GM12878 (cell line): ENCODE results near the gene CASK. TPM values are rescaled to one million over a fixed set of nuclear protein-coding genes. Genes with fewer than 3 reads are reported as not detected.

Experiments used
- ATAC-seq: fragments of 200-7000 bp; cut with Tn5 transposase; 3 replicates; pipeline ENCODE4 v1.9.1; 2020; ENCODE audit warnings: mild to moderate bottlenecking, moderate library complexity
- BruUV-seq: library from RNA; stranded (reverse); fragments of 400-500 nt; replicated peaks from 2 replicates; lab custom pipeline; 2021; lab: Mats Ljungman, UMichigan
- CTCF ChIA-PET: fragments of 300-600 bp; sonication (Branson Sonifier 250); formaldehyde crosslinking; extraction: SDS; loops from one replicate; lab custom pipeline; 2021; ENCODE audit warnings: inconsistent platforms; lab: Yijun Ruan, JAX
- POLR2A ChIA-PET: fragments of 350-600 bp; formaldehyde crosslinking; extraction: SDS; loops from one replicate; lab custom pipeline; 2021; ENCODE audit warnings: inconsistent platforms; lab: Charles Lee
- RAD21 ChIA-PET: fragments of 300-600 bp; sonication (Branson Sonifier 250); formaldehyde crosslinking; loops from one replicate; lab custom pipeline; 2023; ENCODE audit warnings: antibody characterized with exemption; ENCODE audit not compliant: unreplicated experiment; lab: Charles Lee
- SMC1A ChIA-PET: fragments of 300-600 bp; sonication (Branson Sonifier 250); formaldehyde crosslinking; loops from one replicate; lab custom pipeline; 2023; ENCODE audit not compliant: unreplicated experiment, uncharacterized antibody; lab: Charles Lee
- DNase-seq: peaks from one replicate; pipeline ENCODE4 v3.0.0-alpha.2; 2011; ENCODE audit warnings: low read depth, low spot score
- FAIRE-seq: peaks from 3 replicates; lab custom pipeline; 2011; peaks lifted over from hg19 to GRCh38; lab: Jason Lieb, UNC
- H2AFZ ChIP-seq: 2 replicates; pipeline ENCODE4 v1.6.0; 2011; ENCODE audit warnings: low read depth, low read length, control low read depth; ENCODE audit not compliant: control insufficient read depth
- H3K27ac ChIP-seq: 2 replicates; pipeline ENCODE4 v1.5.1; 2011; ENCODE audit warnings: control low read depth; ENCODE audit not compliant: control insufficient read depth, insufficient read depth
- H3K27me3 ChIP-seq, 2 experiments: replicated peaks in 1 of 2; 2 replicates each; pipeline versions ENCODE4 v1.6.0 to v1.6.1; 2011; ENCODE audit warnings: low read length in 1 of 2; ENCODE audit not compliant: control insufficient read depth in 2 of 2, insufficient read depth in 2 of 2
- H3K36me3 ChIP-seq, 2 experiments: 2 replicates each; pipeline ENCODE4 v1.5.1; 2011; ENCODE audit warnings: low read length in 1 of 2; ENCODE audit not compliant: control insufficient read depth in 2 of 2, insufficient read depth in 2 of 2
- H3K4me1 ChIP-seq: 2 replicates; pipeline ENCODE4 v1.6.1; 2011; ENCODE audit warnings: mild to moderate bottlenecking, low read length, moderate library complexity, mixed read lengths; ENCODE audit not compliant: control insufficient read depth, insufficient read depth
- H3K4me2 ChIP-seq: 2 replicates; pipeline ENCODE4 v1.6.0; 2011; ENCODE audit warnings: control low read depth; ENCODE audit not compliant: control insufficient read depth, insufficient read depth
- H3K4me3 ChIP-seq: fragments of 200-600 bp; sonication (generic); 2 replicates; pipeline ENCODE4 v1.5.1; 2016
- H3K79me2 ChIP-seq: 2 replicates; pipeline ENCODE4 v1.6.0; 2011; ENCODE audit warnings: low read length; ENCODE audit not compliant: control insufficient read depth, insufficient read depth
- H3K9ac ChIP-seq: 2 replicates; pipeline ENCODE4 v1.8.0; 2011; ENCODE audit warnings: low read length, control low read depth, mixed read lengths; ENCODE audit not compliant: control insufficient read depth, insufficient read depth
- H3K9me3 ChIP-seq: replicated peaks from 3 replicates; pipeline ENCODE4 v1.5.1; 2011; ENCODE audit warnings: mild to moderate bottlenecking, low read length; ENCODE audit not compliant: control insufficient read depth, insufficient read depth
- H4K20me1 ChIP-seq: 2 replicates; pipeline ENCODE4 v1.6.0; 2011; ENCODE audit not compliant: control insufficient read depth, insufficient read depth
- EED ChIP-seq: sonication (generic); IDR thresholded peaks from 2 replicates; pipeline ENCODE4 v1.6.1; 2016; ENCODE audit warnings: antibody characterized with exemption, low read depth
- NFYB ChIP-seq: IDR thresholded peaks from 2 replicates; pipeline ENCODE4 v1.6.1; 2011; ENCODE audit warnings: low read depth, mild to moderate bottlenecking, low read length, improper control_type of control experiment, moderate library complexity; ENCODE audit not compliant: insufficient read depth
- NR2C1 ChIP-seq: fragments of 450-650 bp; IDR thresholded peaks from 2 replicates; pipeline ENCODE4 v1.6.1; 2017; ENCODE audit warnings: antibody characterized with exemption, mild to moderate bottlenecking, moderate library complexity
- WGBS: methylation state at CpG from one replicate; pipeline ENCODE4 v1.1.6; 2016; ENCODE audit warnings: low lambda C conversion rate; ENCODE audit not compliant: insufficient replicate concordance, insufficient coverage; ENCODE audit errors: missing lambda C conversion rate; 5-methylcytosine and 5-hydroxymethylcytosine counted together
- in situ Hi-C: fragments of 300-500 bp; cut with MboI; formaldehyde crosslinking; loops from 9 replicates; pipeline ENCODE4 v1.14.3; 2018; ENCODE audit warnings: mixed read lengths
- intact Hi-C: fragments of 100-400 bp; cut with micrococcal nuclease; formaldehyde crosslinking; loops from one replicate; pipeline ENCODE4 v1.14.2; 2022; ENCODE audit not compliant: unreplicated experiment
- polyA plus RNA-seq, 11 experiments: library from polyadenylated mRNA; depleted of rRNA in 4 of 11; unstranded in 6 of 11; stranded (reverse) in 5 of 11; fragments of >200 nt; fragmentation: Nextera tagmentation in 4 of 11; fragmentation: Illumina TruSeq in 1 of 11; extraction: Ambion mirVana in 4 of 11; extraction: Trizol in 1 of 11; gene quantifications; 1 replicate in 1 of 11; 2 replicates in 10 of 11; pipeline versions ENCODE4 v1.2.1 to v1.2.3, GENCODE V29; 2011 to 2016; ENCODE audit warnings: inconsistent platforms in 2 of 11, missing spikeins in 2 of 11, low read depth in 1 of 11
- total RNA-seq, 4 experiments: library from RNA; depleted of rRNA in 3 of 4; stranded (reverse); fragments of >200 nt in 3 of 4; fragmentation: Illumina TruSeq in 1 of 4; extraction: Trizol in 1 of 4; gene quantifications; 2 replicates each; pipeline versions ENCODE4 v1.2.1 to v1.2.3, GENCODE V29; 2013 to 2021
- TF ChIP-seq, protein P1 (sequence below): IDR thresholded peaks from 2 replicates; pipeline ENCODE4 v1.6.1; 2011; ENCODE audit warnings: borderline replicate concordance, low read depth, mild to moderate bottlenecking, moderate library complexity, low read length; ENCODE audit not compliant: insufficient read depth, poor library complexity, severe bottlenecking
- TF ChIP-seq, protein P2 (sequence below): IDR thresholded peaks from 2 replicates; pipeline ENCODE4 v1.6.1; 2012; ENCODE audit warnings: mild to moderate bottlenecking, low read depth, low read length
- TF ChIP-seq, protein P3 (sequence below): fragments of 450-650 bp; IDR thresholded peaks from 2 replicates; pipeline ENCODE4 v1.6.1; 2018; ENCODE audit warnings: mild to moderate bottlenecking, low read depth, moderate library complexity; ENCODE audit not compliant: partially characterized antibody

Gene CASK
- total and polyA plus RNA-seq, 10 of the 15 experiments (the other 5 are each of a cell fraction or from before 2014, with no cell fraction given), result 0.60 to 45.9 (median 4.8) TPM

DNA sequence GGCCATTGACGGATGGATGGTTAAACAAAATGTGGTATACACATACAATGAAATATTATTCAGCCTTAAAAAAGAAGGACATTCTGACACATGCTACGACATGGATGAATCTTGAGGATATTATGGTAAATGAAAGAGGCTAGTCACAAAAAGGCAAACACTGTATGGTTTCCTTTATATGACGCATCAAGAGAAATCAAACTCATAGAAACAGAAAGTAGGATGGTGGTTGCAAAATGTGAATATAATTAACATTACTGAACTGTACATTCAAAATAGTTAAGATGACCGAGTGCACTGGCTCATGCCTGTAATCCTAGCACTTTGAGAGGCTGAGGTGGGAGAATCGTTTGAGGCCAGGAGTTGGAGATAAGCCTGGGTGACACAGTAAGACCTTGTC is 9.5 kb upstream of the CASK start:
- FAIRE-seq, result no peak
- H3K27ac ChIP-seq, result no peak overlapping the region

DNA sequence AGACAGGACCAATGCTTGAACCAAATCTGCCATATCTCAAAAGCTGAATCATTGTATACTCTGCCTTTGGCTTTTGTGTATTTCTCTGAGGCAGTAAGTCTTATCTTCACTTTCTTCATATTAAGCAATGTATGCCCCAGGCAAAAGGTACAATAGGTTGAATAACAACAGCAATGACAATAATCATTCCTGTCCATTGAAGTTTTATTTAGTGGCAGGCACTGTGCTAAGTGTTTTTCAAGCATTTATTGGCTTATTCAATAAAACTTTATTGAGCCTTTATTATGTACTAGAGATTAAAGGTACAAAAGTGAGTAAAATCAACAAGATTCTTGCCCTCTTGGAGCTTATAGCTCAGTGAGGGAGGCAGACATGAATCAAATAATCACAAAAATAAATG is 8.2 kb upstream of the CASK start:
- H3K9me3 ChIP-seq, result no peaks in the 10 kb centered on the region
- H3K4me1 ChIP-seq, result no peaks in the 10 kb centered on the region
- CTCF ChIA-PET, result no interaction called here
- H2AFZ ChIP-seq, result no peak overlapping the region
- no peaks in the 10 kb centered on the region for H3K79me2 ChIP-seq
- no peaks in the 10 kb centered on the region for H3K27me3 ChIP-seq
- no peak overlapping the region for H3K9ac ChIP-seq
- POLR2A ChIA-PET, result no interaction called here
- DNase-seq, result no peak
- no peaks in the 10 kb centered on the region for H4K20me1 ChIP-seq
- no peaks in the 10 kb centered on the region for H3K36me3 ChIP-seq
- in situ Hi-C loops, result no loop called here
- no peak overlapping the region for H3K4me2 ChIP-seq
- no peak for FAIRE-seq
- SMC1A ChIA-PET, result no interaction called here
- no peak overlapping the region for H3K4me3 ChIP-seq
- no peak for ATAC-seq
- BruUV-seq, result no TSS peak
- RAD21 ChIA-PET, result no interaction called here
- H3K27ac ChIP-seq, result no peak overlapping the region
- intact Hi-C loops, result no loop called here
- TF ChIP-seq NR2C1, result no peak
- no peak for TF ChIP-seq EED
- no peak for TF ChIP-seq NFYB
- TF ChIP-seq, protein P1, sequence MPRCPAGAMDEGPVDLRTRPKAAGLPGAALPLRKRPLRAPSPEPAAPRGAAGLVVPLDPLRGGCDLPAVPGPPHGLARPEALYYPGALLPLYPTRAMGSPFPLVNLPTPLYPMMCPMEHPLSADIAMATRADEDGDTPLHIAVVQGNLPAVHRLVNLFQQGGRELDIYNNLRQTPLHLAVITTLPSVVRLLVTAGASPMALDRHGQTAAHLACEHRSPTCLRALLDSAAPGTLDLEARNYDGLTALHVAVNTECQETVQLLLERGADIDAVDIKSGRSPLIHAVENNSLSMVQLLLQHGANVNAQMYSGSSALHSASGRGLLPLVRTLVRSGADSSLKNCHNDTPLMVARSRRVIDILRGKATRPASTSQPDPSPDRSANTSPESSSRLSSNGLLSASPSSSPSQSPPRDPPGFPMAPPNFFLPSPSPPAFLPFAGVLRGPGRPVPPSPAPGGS, result no peak
- TF ChIP-seq, protein P2, sequence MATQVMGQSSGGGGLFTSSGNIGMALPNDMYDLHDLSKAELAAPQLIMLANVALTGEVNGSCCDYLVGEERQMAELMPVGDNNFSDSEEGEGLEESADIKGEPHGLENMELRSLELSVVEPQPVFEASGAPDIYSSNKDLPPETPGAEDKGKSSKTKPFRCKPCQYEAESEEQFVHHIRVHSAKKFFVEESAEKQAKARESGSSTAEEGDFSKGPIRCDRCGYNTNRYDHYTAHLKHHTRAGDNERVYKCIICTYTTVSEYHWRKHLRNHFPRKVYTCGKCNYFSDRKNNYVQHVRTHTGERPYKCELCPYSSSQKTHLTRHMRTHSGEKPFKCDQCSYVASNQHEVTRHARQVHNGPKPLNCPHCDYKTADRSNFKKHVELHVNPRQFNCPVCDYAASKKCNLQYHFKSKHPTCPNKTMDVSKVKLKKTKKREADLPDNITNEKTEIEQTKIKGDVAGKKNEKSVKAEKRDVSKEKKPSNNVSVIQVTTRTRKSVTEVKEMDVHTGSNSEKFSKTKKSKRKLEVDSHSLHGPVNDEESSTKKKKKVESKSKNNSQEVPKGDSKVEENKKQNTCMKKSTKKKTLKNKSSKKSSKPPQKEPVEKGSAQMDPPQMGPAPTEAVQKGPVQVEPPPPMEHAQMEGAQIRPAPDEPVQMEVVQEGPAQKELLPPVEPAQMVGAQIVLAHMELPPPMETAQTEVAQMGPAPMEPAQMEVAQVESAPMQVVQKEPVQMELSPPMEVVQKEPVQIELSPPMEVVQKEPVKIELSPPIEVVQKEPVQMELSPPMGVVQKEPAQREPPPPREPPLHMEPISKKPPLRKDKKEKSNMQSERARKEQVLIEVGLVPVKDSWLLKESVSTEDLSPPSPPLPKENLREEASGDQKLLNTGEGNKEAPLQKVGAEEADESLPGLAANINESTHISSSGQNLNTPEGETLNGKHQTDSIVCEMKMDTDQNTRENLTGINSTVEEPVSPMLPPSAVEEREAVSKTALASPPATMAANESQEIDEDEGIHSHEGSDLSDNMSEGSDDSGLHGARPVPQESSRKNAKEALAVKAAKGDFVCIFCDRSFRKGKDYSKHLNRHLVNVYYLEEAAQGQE, result no peak

More for the DNA sequence above, 9.5 kb upstream of the CASK start:
- no peaks in the 10 kb centered on the region for H4K20me1 ChIP-seq
- H3K4me1 ChIP-seq, result no peaks in the 10 kb centered on the region
- ChIA-PET POLR2A (no interaction called here), CTCF (no interaction called here), SMC1A (interaction anchor here (1.3 kb wide), 1 partner anchor 134 kb away, joined by 5 read pairs; no protein-coding TSS in a partner anchor), RAD21 (no interaction called here)
- 57% methylated on average over 5 of the region's 5 CpGs for WGBS
- H3K36me3 ChIP-seq, result no peaks in the 10 kb centered on the region
- no peaks in the 10 kb centered on the region for H3K9me3 ChIP-seq
- no peaks in the 10 kb centered on the region for H3K79me2 ChIP-seq
- no peak overlapping the region for H3K4me2 ChIP-seq
- no peak overlapping the region for H3K9ac ChIP-seq
- TF ChIP-seq, protein P3, sequence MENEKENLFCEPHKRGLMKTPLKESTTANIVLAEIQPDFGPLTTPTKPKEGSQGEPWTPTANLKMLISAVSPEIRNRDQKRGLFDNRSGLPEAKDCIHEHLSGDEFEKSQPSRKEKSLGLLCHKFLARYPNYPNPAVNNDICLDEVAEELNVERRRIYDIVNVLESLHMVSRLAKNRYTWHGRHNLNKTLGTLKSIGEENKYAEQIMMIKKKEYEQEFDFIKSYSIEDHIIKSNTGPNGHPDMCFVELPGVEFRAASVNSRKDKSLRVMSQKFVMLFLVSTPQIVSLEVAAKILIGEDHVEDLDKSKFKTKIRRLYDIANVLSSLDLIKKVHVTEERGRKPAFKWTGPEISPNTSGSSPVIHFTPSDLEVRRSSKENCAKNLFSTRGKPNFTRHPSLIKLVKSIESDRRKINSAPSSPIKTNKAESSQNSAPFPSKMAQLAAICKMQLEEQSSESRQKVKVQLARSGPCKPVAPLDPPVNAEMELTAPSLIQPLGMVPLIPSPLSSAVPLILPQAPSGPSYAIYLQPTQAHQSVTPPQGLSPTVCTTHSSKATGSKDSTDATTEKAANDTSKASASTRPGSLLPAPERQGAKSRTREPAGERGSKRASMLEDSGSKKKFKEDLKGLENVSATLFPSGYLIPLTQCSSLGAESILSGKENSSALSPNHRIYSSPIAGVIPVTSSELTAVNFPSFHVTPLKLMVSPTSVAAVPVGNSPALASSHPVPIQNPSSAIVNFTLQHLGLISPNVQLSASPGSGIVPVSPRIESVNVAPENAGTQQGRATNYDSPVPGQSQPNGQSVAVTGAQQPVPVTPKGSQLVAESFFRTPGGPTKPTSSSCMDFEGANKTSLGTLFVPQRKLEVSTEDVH, result no peak
- intact Hi-C loops (no loop called here), in situ Hi-C loops (no loop called here)
- no TSS peak for BruUV-seq
- H2AFZ ChIP-seq, result no peak overlapping the region
- no peak overlapping the region for H3K4me3 ChIP-seq
- ATAC-seq, result no peak
- H3K27me3 ChIP-seq, result no peaks in the 10 kb centered on the region
- no peak for DNase-seq
